Peyer's patch (tissue), 4 donors: ENCODE measurements around the gene LRP5. TPM values are rescaled to one million over a fixed set of nuclear protein-coding genes. Genes with fewer than 3 reads are reported as not detected.

Source experiments
- DNase-seq, 3 donors: peaks; one replicate each; pipeline ENCODE4 v3.0.0-alpha.2; 2017 to 2019
- H3K27ac ChIP-seq, 4 donors: fragments of 200-600 bp; sonication (generic); one replicate each; pipeline ENCODE4 v1.5.1; 2016 to 2019
- H3K27me3 ChIP-seq, 2 donors: fragments of 200-600 bp; sonication (generic); one replicate each; pipeline ENCODE4 v1.5.1; 2019
- H3K36me3 ChIP-seq, 3 donors: fragments of 200-600 bp; sonication (generic); one replicate each; pipeline ENCODE4 v1.5.1; 2016 to 2019
- H3K4me1 ChIP-seq, 4 donors: fragments of 200-600 bp; sonication (generic); one replicate each; pipeline ENCODE4 v1.5.1; 2016 to 2019
- H3K4me3 ChIP-seq, 4 donors: fragments of 200-600 bp; sonication (generic); 1 replicate in 3 of 4; 2 replicates in 1 of 4; pipeline ENCODE4 v1.5.1; 2016 to 2019; ENCODE audit warnings: mild to moderate bottlenecking in 1 of 4
- H3K9me3 ChIP-seq, 4 donors: fragments of 200-600 bp; sonication (generic); one replicate each; pipeline ENCODE4 v1.5.1; 2016 to 2019; ENCODE audit warnings: mild to moderate bottlenecking in 1 of 4
- CTCF ChIP-seq, 6 experiments: fragments of 450-650 bp in 4 of 6; fragments of 200-600 bp in 2 of 6; sonication (generic) in 1 of 6; IDR thresholded peaks; one replicate each; pipeline ENCODE4 v1.5.1; 2017 to 2019; ENCODE audit warnings: antibody characterized with exemption in 6 of 6, mild to moderate bottlenecking in 3 of 6, moderate library complexity in 1 of 6
- POLR2A ChIP-seq, 2 donors: fragments of 450-650 bp; IDR thresholded peaks; one replicate each; pipeline ENCODE4 v1.5.1; 2017; ENCODE audit warnings: antibody characterized with exemption in 2 of 2, mild to moderate bottlenecking in 2 of 2, moderate library complexity in 2 of 2
- total RNA-seq, 4 donors: library from RNA; depleted of rRNA; stranded (reverse); fragments of >200 nt; gene quantifications; one replicate each; pipeline ENCODE4 v1.1.0, GENCODE V29; 2016

LRP5 gene
- total RNA-seq, 4 donors from 2014 or later = 149 to 196 (median 168) TPM

- peak in 1 of 3 donors; percentile 60 for DNase-seq
- Histone ChIP-seq H3K36me3 (no peaks in the 10 kb centered on the region), H3K4me3 (no peak overlapping the region), H3K4me1 (peaks cover 0 to 74% (median 12%) of the 10 kb centered on the region in 4 donors), H3K27ac (peak overlapping the region in 1 of 4 donors; percentile 44), H3K9me3 (no peaks in the 10 kb centered on the region), H3K27me3 (no peaks in the 10 kb centered on the region)
- TF ChIP-seq CTCF (IDR thresholded peaks at IDR 0.05) (no peak), POLR2A (IDR thresholded peaks at IDR 0.05) (no peak)
Observed at GRCh38 chr11:68326334-68327215, 14.2 kb downstream of the LRP5 start.

- Histone ChIP-seq H3K4me3 (no peak overlapping the region), H3K9me3 (no peaks in the 10 kb centered on the region)
- TF ChIP-seq CTCF (IDR thresholded peaks at IDR 0.05) (no peak), POLR2A (IDR thresholded peaks at IDR 0.05) (no peak)
Observed at GRCh38 chr11:68327586-68328370, 15.4 kb downstream of the LRP5 start.

GRCh38 chr11:68328374-68329091 is 16.1 kb downstream of the LRP5 start:
- Histone ChIP-seq H3K9me3 (no peaks in the 10 kb centered on the region), H3K4me1 (peaks cover 0 to 81% (median 10%) of the 10 kb centered on the region in 4 donors), H3K27ac (peak overlapping the region in 2 of 4 donors; percentile 3 to 61), H3K27me3 (no peaks in the 10 kb centered on the region), H3K36me3 (no peaks in the 10 kb centered on the region), H3K4me3 (no peak overlapping the region)
- peak in 1 of 3 donors; percentile 57 for DNase-seq
- TF ChIP-seq CTCF (IDR thresholded peaks at IDR 0.05) (no peak), POLR2A (IDR thresholded peaks at IDR 0.05) (no peak)

More at GRCh38 chr11:68327586-68328370, 15.4 kb downstream of the LRP5 start:
- no peaks in the 10 kb centered on the region for H3K27me3 ChIP-seq
- no peaks in the 10 kb centered on the region for H3K36me3 ChIP-seq
- DNase-seq = no peak
- H3K4me1 ChIP-seq = peaks cover 0 to 74% (median 10%) of the 10 kb centered on the region in 4 donors
- peak overlapping the region in 2 of 4 donors; percentile 3 to 44 for H3K27ac ChIP-seq

- no peaks in the 10 kb centered on the region for H3K36me3 ChIP-seq
- no peak overlapping the region for H3K4me3 ChIP-seq
- H3K27ac ChIP-seq = peak overlapping the region in 2 of 4 donors; percentile 80 to 83
- no peaks in the 10 kb centered on the region for H3K27me3 ChIP-seq
- no peak for DNase-seq
- no peaks in the 10 kb centered on the region for H3K9me3 ChIP-seq
- peaks cover 0 to 88% (median 10%) of the 10 kb centered on the region in 4 donors for H3K4me1 ChIP-seq
- TF ChIP-seq CTCF (IDR thresholded peaks at IDR 0.05) (no peak), POLR2A (IDR thresholded peaks at IDR 0.05) (no peak)
Observed at GRCh38 chr11:68329536-68329935, 17.1 kb downstream of the LRP5 start.
